DMS153 treated with DMSO at 0.1 percent for 48 hours (cell line): ENCODE measurements around the gene ASPSCR1.
A peak's percentile ranks its signal among the peaks of the same experiment; 100 is the strongest.

Source experiments
- DNase-seq: peaks from one replicate; lab custom pipeline; 2025; ENCODE audit not compliant: unreplicated experiment; lab: John Stamatoyannopoulos, UW

Gene ASPSCR1

DNA sequence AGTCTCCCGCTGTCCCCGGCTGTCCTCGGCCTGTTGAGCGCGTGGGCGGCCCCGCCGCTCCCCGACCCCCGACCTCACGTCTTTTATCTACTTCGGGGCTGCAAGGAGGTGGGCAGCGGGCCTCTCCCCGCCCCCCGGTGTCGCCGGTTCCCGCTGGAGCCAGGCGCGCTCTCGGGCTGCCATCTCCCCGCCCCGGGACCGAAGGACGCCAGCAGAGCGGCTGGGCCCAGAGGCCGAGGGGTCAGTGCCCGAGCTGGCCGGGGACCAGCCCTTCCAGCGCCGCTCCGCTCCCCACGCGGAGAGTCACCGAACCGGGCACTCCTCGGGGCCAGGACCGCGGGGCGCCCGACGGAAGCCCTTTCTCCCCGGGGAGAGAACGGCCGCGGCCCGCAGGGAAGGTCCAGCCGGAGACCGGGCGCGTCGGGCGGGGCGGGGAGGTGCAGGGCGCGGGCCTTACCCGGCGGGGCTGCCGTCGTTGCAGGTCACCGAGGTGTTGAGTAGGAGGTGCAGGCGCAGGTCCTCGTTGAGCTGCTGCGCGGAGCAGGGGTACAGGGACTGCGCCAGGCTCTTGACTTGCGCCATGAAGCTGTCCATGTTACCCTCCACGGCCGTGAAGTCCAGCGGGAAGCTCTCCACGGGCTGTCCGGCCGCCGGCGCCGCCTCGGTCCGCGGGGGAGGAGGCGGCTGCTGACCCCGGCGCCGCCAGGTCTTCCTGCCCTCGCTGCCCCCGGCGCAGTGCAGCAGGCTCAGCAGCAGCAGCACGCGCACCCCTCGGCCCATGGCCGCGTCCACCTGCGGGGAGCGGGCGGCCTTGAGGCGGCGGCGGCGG lies 17.1 kb upstream of the ASPSCR1 start:
- DNase-seq: no peak

DNA sequence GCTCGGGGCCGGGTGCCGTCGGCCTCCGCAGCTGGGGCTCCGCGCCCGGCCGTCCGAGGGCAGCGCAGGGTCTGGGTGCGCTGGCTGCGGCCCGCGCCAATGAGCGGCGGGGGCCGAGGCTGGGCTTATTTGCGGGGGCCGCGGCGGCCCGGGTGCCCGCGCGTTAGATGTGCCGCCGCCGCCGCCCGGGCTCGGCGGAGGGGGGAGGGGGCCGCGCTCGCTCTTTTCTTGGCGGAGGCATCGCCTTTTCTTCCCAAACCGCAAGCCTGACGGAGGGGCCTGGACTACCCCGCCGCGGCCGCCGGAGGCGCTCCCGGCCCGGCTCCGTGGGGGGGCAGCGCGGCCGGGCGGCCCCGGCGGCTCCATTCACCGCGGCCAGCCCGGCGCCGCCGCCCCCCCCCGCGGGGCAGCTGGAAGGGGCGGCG lies 16.3 kb upstream of the ASPSCR1 start, which contains the start of gene NOTUM:
NOTUM (minus strand) TSS at position 101 of the 425 bp plus-strand sequence. CDS start 278 bp downstream, outside the sequence.
- DNase-seq: no peak

DNA sequence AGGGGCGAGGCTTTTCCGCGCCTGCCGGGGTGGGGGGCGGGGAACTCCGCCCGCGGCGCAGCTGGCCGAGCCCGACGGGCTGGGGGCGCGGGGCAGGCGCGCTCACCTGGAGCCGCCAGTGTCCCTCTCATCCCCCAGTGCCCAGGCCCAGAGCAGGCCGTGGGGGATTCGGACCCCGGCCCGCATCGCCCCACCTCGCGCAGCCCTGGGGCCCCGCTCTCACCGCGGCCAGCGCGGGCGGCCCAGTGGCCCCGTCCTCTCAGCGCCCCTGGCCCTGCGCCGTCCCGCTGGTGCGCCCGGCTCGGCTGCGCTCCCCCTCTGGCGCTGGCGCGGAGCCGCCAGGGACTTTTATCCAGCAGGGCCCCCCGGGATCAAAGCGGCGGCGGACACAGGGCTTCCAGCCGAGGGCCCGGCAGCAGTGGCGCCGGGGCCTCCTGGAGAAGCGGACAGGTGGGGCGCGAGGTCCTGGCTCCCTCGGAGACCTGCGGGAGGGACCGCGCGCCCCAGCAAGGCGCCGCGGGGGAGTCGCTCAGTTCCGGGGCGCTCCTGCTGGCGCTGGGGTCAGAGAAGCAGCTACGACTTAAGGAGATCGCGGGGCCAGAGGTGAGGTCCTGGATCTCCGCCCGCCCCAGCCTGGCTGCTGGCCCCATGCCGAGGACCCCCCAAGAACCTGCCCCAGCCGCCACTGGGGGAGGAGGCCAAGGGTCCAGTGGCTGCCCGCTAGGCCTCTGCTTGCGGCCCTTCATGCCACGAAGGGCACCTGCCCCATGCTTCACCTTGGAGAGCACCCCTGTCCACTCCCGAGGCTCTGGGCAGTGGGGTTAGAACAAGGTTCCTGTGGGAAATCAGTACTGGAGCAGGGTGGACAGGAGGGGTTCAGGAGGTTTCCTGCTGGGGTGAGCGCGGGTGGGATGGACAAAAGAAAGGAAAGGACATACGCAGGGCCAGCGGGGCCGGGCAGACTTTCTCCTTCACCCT lies 15.6 kb upstream of the ASPSCR1 start:
- DNase-seq: no peak

DNA sequence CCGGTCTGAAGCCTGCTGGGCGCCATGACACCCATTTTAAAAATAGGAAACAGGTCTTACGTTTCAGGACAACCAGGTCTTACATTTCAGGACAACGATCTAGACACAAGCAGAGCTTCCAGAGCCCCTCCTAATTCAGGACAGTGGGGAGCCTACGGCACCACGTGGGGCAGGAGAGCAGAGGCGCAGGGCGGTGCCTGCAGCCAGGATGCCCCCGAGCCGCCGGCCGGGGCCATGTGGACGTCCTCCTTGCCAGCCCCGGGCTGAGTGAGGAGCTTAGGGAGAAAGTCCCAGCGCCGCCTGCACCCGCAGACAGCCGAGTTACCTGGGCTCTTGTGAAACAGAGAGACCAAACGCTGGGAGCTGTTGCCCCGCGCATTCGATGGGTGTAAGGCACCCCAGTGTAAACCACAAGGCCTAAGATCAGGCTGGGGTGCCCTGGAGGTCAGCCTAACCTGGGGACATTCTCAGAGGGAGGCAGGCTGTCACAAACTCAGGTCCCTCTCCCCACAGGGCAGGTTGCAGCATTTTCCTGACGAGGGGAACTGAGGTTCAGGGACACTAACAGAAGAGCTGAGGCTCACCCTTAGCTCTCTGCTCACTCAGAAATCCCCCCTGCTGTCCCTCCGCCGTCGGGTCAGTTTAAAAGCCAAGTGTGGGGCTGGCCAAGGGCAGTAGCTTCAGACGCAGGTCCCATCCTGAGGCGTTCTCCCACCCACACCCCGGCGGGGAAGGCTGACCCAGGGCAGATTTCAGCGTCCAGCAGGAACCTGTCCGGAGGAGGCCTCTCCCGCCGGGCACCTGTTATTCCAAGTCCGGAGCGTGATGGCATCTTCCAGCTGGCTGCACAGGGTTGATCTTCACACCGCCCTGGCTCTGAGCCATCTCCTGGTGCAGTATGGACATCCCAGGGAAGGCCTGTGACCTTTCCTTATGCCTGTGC lies 14.7 kb upstream of the ASPSCR1 start:
- DNase-seq: no peak

DNA sequence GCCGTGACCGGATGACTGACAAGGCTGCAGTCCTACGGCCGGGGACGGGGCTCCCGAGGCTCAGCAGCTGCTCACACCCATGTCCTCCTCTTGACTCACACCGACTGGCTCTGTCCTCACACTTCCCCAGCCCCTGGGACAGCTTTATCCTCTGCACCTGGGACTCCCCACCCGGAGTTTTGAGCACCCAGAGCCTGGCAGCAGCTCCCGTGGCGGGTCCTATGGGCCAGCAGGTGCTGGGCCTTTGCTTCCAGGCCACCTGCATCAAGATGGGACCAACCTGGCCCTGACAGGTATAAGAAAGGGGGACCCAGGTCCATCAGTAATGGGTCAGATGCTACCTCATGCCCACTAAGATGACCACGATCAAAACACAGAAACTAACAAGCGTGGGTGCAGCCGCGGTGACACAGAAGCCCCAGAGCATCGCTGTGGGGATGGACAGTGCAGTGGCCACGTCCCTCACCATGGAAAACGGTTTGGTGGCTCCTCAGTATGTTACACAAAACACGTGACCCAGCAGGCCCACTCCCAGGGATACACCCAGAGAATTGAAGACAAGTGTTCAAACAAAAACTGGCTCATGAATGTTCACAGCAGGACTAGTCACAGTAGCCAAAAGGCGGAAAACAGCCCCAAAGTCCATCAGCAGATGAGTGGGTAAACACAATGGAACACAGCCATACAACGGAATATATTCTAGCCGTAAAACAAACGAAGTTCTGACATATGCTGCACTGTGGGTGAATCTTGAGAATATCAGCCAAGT lies 13.2 kb upstream of the ASPSCR1 start:
- DNase-seq: no peak

DNA sequence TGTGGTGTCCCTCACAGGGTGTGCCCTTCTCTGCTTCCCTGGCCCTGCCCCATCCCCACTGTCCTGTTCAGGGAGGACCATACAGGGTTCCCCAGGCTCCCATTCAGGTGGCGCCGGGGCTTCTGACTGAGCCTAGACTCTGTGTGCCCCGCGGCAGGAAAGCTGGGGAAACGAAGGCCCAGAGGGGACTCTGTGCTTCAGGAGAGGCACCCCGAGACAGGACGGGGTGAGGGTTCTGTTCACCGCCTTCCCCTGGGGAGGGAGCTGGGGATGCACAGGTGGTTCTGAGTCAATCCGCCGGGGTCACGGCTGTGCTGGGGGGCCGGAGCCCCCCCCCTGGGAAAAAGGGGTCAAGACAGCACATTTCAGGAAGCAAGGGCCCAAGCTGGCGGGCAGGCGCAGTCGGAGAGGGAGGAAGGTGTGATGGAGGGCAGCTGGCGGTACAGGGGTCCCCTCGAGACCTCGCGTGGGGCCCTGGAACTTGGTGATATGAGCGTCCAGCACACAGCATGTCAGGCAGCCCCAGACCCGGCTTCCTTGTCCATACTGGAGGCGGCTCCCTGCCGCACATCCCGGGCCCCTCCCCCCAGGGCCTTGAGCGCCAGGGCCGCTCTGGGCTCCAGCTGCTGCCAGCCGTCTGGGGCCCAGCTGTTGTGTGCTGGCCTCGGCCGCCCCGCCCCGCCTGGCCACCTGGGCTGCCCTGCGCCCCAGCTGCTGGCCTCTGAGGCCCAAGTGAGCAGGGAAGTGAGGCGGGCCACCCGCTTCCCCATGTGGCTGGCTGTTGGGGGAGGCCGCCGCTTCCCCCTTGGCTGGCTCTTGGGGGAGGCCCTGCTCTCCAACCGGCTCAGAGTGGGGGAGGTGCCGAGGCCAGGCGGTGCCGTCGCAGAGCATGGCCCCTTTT lies 10.8 kb upstream of the ASPSCR1 start:
- no peak for DNase-seq

DNA sequence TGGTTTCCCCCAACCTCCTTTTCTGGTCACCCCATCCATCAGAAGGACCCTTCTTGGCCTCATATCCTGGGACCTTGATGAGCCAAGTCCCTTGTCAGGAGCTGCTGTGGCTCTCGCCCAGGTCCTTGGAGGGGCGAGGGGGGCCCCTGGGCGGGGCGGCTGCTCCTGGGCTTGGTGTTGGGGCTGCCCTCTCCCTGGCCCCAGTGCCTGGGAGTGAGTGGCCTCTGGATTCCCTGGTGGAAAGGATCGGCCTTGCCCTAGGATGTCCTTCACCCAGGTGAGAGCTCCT lies 10.2 kb upstream of the ASPSCR1 start:
- DNase-seq: no peak

DNA sequence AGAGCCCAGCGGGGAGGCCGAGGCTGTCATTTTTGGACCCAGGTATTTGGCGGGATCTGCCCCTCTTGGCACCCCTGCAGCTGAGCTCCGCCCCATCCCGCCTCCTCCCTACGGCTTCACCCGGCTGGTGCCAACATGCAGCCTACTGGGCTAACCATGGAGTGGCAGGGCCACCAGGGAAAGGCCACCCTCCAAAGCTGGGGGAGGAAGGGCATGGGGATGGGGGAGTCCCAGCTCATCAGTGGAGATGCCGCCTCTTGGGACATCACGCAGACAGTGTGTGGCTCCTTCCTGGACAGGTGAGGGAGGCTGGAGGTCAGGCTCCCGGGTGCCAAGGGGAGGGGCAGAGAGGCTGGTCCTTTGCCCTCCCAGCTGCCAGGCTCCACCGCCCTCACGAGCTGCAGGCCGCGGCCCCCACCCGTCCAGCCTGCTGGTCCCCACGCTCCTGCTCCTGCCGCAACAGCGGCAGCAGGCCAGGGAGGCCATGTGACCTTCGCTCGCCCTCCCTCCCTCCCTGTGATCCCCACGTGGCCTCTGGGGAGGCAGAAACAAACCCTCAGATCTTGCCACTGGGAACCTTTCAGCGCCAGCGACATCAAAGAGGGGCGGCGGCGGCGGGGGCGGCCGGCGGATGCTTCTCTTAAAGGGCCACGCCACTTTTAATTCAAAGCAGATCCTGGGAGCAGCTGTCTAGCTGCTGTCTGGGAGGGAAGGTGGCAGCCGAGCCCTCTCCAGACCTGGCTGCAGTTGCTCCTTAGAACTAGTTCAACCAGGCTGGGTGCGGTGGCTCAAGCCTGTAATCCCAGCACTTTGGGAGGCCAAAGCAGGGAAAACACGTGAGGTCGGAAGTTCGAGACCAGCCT lies 9.7 kb upstream of the ASPSCR1 start:
- peak; percentile 44 for DNase-seq

DNA sequence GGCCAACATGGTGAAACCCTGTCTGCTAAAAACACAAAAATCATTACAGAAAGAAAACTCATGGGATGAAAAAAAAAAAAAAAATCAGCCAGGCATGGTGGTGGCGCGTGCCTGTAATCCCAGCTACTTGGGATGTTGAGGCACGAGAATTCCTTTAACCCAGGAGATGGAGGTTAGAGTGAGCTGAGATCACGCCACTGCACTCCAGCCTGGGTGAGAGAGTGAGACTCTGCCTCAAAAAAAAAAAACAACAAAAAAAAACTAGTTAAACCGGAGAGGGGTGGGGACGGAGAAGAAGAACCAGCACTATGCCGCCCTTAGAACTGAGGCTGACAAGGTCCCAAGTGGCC lies 9.1 kb upstream of the ASPSCR1 start:
- DNase-seq: no peak

DNA sequence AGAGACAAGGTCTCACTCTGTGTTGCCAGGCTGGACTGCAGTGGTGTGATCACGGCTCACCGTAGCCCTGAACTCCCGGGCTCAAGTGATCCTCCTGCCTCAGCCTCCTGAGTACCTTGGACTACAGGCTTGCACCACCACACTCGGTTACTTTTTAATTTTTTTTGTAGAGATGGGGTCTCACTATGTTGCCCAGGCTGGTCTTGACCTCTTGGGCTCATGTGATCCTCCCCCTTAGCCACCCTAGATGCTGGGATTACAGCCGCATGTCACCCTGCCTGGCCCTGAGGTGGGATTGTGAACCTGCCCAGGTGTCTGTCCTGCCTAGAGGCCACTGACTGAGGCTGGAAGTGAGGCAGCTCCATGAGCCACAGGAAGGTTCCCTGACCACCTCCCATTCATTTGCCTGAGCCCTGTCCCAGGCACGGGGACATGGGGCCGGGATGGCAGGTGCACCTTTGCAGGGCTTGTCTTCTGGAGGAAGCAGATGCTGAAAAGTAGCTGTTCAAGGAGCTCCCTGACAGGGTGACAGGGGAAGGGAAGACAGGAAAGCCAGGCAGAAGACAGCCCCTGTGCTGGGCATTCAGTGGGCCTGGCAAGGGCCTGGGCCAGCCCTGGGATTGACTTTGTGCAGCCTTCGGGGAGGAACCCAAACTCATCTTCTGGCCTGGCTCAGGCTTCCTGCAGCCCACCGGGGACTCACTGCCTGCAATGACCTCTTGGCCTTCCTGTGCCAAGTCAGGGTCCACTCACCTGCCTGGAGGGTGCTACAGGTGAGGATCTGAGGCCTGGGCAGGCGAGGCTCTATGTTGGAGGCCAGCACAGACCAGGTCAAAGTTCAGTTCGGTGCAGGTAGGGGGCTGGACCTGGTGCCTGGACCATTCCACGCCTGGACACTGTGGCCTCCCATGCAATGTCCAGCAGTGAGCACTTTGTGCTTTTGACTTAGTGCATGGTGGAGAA lies 8.3 kb upstream of the ASPSCR1 start:
- DNase-seq: no peak

DNA sequence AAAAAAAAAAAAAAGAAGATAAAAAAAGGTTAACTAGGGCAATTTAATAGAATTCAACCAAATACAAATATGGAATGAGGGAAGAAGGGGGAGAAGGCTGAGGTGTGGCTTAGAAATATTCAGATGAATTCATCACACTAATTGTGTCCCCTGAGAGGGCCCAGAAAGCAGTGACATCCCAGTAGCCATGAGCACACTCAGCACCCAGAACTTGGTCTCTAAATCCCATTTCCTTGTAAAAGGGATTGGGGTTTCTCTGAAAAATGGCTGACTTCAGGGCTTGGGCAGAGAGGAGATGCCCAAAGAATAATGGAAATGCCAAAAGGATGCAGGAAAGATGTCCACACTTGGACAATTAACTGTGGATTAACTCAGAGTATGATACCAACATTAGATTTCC lies 4.0 kb upstream of the ASPSCR1 start:
- DNase-seq: no peak

DNA sequence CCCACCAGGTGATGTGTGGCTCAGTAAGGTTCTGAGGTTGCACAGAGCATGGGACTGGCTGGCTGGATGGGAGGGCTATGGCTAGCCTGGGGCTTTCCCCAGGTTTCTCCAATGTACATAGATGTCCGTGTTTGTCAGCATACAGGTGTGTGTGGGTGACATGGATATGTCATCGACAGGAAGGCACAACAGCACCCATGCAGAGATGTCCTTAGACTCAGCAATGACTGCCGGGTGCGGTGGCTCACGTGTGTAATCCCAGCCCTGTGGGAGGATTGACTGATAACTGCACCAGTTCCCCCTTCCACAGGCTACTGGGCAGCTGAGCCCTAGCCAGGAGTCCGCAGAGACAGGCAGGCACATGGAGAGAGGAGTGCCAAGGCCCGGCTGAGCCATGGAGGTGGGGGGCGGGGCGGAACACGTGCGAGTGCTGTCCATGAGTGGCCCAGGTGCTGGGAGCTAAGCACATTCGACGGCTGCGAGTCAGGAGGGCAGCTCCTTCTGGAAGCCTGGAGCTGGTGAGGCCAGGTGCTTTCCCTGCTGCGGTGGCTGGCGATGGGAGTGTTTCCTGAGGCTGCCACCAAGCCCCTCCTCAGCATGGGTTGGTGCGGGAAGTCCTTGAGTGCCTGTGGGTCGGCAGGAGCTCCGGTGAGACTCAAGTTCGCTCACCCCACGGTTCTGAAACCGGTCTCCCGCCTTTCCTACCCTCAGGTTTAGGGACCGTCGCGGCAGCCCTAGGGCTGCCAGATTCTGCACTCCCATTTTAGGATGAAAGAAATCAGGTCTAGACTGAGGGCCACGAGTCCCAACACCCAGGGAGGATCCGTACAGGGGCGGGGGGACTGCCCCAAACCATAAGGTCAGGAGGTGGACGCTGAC lies 858 bp upstream of the ASPSCR1 start:
- peak; percentile 47 for DNase-seq

DNA sequence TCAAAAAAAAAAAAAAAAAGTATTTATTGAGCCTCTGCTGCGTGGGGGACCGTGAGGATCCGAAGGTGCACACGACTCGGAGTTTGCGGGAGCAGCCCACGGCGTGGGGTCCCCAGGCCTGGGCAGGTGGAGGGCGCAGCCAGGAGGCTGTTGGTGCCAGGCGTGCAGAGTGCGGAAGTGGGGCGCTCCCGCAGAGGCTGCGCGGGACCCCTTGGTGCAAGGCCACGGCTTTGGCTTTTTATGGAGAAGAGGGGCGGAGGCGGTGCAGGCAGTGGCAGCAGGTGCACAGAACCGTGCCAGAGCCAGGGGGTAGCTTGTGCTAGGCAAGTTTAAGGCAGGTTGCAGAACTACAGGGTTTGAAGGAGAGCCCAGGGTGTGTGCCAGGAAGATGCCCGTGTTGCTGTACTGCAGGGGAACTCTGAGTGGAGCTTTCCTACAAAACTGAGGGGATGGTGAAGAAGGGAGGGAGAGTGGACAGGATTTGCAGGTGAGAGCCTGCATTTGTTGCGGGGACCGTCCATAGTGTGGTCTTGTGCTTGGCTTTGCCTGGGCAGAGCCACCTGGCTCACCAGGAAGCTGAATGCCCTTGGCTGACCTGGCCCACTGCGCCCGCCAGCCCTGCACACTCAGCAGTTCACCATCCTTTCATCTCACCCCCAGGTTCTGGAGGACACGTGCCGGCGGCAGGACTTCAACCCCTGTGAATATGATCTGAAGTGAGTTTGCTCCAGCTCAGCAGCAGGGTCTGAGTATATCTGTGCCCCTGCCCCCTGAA lies 1.3 kb downstream of the ASPSCR1 start:
- DNase-seq: no peak

DNA sequence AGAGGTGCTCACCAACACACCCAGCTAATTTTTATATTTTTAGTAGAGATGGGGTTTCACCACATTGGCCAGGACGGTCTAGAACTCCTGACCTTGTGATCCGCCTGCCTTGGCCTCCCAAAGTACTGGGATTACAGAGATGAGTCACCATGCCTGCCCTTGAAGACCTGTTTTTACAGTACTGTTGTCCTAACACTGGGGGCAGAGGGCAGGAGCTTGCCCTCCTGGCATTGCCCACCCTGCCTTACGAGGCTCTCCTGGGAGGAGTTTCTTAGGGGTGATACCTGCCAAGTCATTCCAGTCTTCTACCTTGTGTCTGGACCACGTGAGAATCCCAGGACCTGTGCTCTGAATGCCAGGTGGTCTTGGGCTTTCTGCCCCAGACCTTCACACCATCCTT lies 2.7 kb downstream of the ASPSCR1 start:
- DNase-seq: no peak

DNA sequence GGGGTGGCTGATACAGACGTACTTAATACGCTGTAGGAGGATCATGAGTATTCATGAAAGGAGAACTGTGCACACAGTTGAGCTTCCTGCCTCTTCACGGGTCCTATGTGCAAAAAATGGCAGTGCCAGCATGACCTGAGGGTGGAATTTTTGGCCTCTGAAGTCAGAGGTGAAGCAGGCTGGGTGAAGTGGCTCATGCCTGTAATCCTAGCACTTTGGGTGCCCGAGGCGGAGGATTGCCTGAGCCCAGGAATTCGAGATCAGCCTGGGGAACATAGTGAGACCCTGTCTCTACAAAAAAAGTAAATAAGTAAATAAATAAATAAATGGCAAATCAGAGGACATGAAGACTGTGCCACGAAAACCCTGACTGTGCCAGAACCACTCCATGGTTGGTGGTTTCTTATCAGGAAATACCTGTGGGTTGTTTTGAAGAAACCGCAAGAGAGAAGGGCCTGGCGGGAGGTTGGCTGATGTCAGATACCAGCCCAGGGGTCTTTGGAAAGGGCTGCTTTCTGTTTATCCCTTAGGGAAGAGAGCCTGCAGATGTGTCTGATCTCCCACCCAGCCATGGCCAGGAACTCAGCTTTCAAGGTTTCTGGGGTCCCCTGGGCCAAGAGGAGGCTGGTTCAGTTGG lies 3.4 kb downstream of the ASPSCR1 start:
- no peak for DNase-seq
